SK-N-SH treated with all-trans-retinoic acid at 6 μM for 48 hours (cell line): Measurements from ENCODE around the gene GTF3C2.

Experiments used
- ATAC-seq: fragments of 200-7000 bp; cut with Tn5 transposase; 3 replicates; pipeline ENCODE4 v1.9.1; 2020; ENCODE audit warnings: mild to moderate bottlenecking, moderate library complexity
- ARNTL ChIP-seq: fragments of 450-650 bp; formaldehyde crosslinking; IDR thresholded peaks from 2 replicates; pipeline ENCODE4 v1.5.0; 2020; ENCODE audit warnings: low read depth, mild to moderate bottlenecking, moderate library complexity, borderline replicate concordance
- BACH2 ChIP-seq: fragments of 250-450 bp; sonication (Bioruptor Pico); IDR thresholded peaks from 2 replicates; pipeline ENCODE4 v1.9.0; 2021; ENCODE audit warnings: mild to moderate bottlenecking, borderline replicate concordance
- CREB5 ChIP-seq: fragments of 250-450 bp; sonication (Bioruptor Pico); IDR thresholded peaks from 2 replicates; pipeline ENCODE4 v1.5.1; 2020; ENCODE audit warnings: low read depth, mild to moderate bottlenecking, moderate library complexity
- CSDC2 ChIP-seq: fragments of 250-450 bp; sonication (Bioruptor Pico); IDR thresholded peaks from 2 replicates; pipeline ENCODE4 v1.5.0; 2020; ENCODE audit warnings: mild to moderate bottlenecking, moderate library complexity
- ESRRG ChIP-seq: fragments of 250-450 bp; sonication (Bioruptor Pico); IDR thresholded peaks from 2 replicates; pipeline ENCODE4 v1.6.1; 2021; ENCODE audit warnings: mild to moderate bottlenecking
- GLIS3 ChIP-seq: fragments of 250-450 bp; sonication (Bioruptor Pico); IDR thresholded peaks from 2 replicates; pipeline ENCODE4 v1.5.0; 2020; ENCODE audit warnings: mild to moderate bottlenecking, moderate library complexity
- ISL1 ChIP-seq: fragments of 250-450 bp; sonication (Bioruptor Pico); IDR thresholded peaks from 2 replicates; pipeline ENCODE4 v2.1.2; 2022; ENCODE audit warnings: mild to moderate bottlenecking, moderate library complexity
- PATZ1 ChIP-seq: fragments of 250-450 bp; sonication (Bioruptor Pico); IDR thresholded peaks from 2 replicates; pipeline ENCODE4 v1.8.0; 2020; ENCODE audit warnings: mild to moderate bottlenecking, moderate library complexity, borderline replicate concordance
- POU6F1 ChIP-seq: fragments of 250-450 bp; sonication (Bioruptor Pico); IDR thresholded peaks from 2 replicates; pipeline ENCODE4 v1.8.0; 2021; ENCODE audit warnings: low read depth, mild to moderate bottlenecking, moderate library complexity, borderline replicate concordance
- PPARA ChIP-seq: fragments of 250-450 bp; sonication (Bioruptor Pico); IDR thresholded peaks from 2 replicates; pipeline ENCODE4 v1.5.0; 2020; ENCODE audit warnings: mild to moderate bottlenecking, borderline replicate concordance
- RARB ChIP-seq: fragments of 250-450 bp; sonication (Bioruptor Pico); IDR thresholded peaks from 2 replicates; pipeline ENCODE4 v1.8.0; 2021; ENCODE audit warnings: mild to moderate bottlenecking, moderate library complexity
- SNAI2 ChIP-seq: fragments of 250-450 bp; sonication (Bioruptor Pico); IDR thresholded peaks from 2 replicates; pipeline ENCODE4 v1.5.0; 2020; ENCODE audit warnings: mild to moderate bottlenecking, moderate library complexity
- TCF4 ChIP-seq: fragments of 250-450 bp; sonication (Bioruptor Pico); IDR thresholded peaks from 2 replicates; pipeline ENCODE4 v1.8.0; 2021; ENCODE audit warnings: mild to moderate bottlenecking, moderate library complexity, borderline replicate concordance
- TOX ChIP-seq: fragments of 250-450 bp; sonication (Bioruptor Pico); IDR thresholded peaks from 2 replicates; pipeline ENCODE4 v1.8.0; 2021; ENCODE audit warnings: mild to moderate bottlenecking, moderate library complexity, borderline replicate concordance
- TSHZ2 ChIP-seq: fragments of 250-450 bp; sonication (Bioruptor Pico); IDR thresholded peaks from 2 replicates; pipeline ENCODE4 v1.5.0; 2020; ENCODE audit warnings: mild to moderate bottlenecking, moderate library complexity
- ZC3H10 ChIP-seq: fragments of 250-450 bp; sonication (Bioruptor Pico); IDR thresholded peaks from 2 replicates; pipeline ENCODE4 v1.5.1; 2021; ENCODE audit warnings: mild to moderate bottlenecking, moderate library complexity
- ZFP3 ChIP-seq: fragments of 250-450 bp; sonication (Bioruptor Pico); IDR thresholded peaks from 2 replicates; pipeline ENCODE4 v1.5.0; 2020; ENCODE audit warnings: mild to moderate bottlenecking, moderate library complexity
- ZFP30 ChIP-seq: fragments of 450-650 bp; formaldehyde crosslinking; IDR thresholded peaks from 2 replicates; pipeline ENCODE4 v1.5.0; 2022; ENCODE audit warnings: mild to moderate bottlenecking, moderate library complexity
- ZNF70 ChIP-seq: fragments of 450-650 bp; formaldehyde crosslinking; IDR thresholded peaks from 2 replicates; pipeline ENCODE4 v1.5.0; 2020; ENCODE audit warnings: mild to moderate bottlenecking, moderate library complexity
- TF ChIP-seq, protein P1 (sequence below): fragments of 250-450 bp; sonication (Bioruptor Pico); IDR thresholded peaks from 2 replicates; pipeline ENCODE4 v1.5.1; 2021; ENCODE audit warnings: mild to moderate bottlenecking, moderate library complexity

GTF3C2 gene

GRCh38 chr2:27351802-27352598 lies 4.6 kb downstream of the GTF3C2 start:
- TF ChIP-seq CSDC2 (CRISPR knock-in tag), result no peak
- TF ChIP-seq TOX (CRISPR knock-in tag), result no peak
- TF ChIP-seq SNAI2 (CRISPR knock-in tag), result no peak
- TF ChIP-seq ISL1 (CRISPR knock-in tag), result no peak
- no peak for TF ChIP-seq RARB (CRISPR knock-in tag)
- no peak for TF ChIP-seq PPARA (CRISPR knock-in tag)
- TF ChIP-seq BACH2 (CRISPR knock-in tag), result no peak
- ATAC-seq, result no peak

- TF ChIP-seq ZNF70 (CRISPR knock-in tag) (no peak), PPARA (CRISPR knock-in tag) (no peak), CSDC2 (CRISPR knock-in tag) (no peak), ESRRG (CRISPR knock-in tag) (no peak), PATZ1 (no peak)
- no peak for ATAC-seq
Observed at GRCh38 chr2:27350106-27350693, 6.4 kb downstream of the GTF3C2 start.

DNA sequence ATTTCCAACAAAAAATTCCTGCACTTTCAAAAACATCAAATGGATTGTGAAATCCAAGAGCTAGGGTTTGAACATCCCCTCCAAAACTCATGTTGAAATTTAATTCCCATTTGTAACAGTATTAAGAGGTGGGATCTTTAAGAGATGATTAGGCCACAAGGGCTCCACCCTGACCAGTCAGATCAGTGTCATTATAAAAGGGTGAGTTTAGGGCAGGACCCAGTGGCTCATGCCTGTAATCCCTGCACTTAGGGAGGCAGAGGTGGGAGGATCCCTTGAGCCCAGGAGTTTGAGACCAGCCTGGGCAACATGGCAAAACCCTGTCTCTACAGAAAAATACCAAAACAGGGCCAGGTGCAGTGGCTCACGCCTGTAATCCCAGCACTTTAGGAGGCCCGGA lies 8.9 kb downstream of the GTF3C2 start:
- ATAC-seq, result no peak
- TF ChIP-seq PPARA (CRISPR knock-in tag) (no peak), ISL1 (CRISPR knock-in tag) (no peak), TOX (CRISPR knock-in tag) (no peak), TSHZ2 (CRISPR knock-in tag) (no peak), ZC3H10 (no peak), POU6F1 (no peak), ZNF70 (CRISPR knock-in tag) (no peak), GLIS3 (CRISPR knock-in tag) (no peak), ARNTL (CRISPR knock-in tag) (no peak), ZFP3 (CRISPR knock-in tag) (no peak), ESRRG (CRISPR knock-in tag) (no peak), TCF4 (no peak), CREB5 (no peak), SNAI2 (CRISPR knock-in tag) (no peak), ZFP30 (no peak), CSDC2 (CRISPR knock-in tag) (no peak), PATZ1 (no peak), RARB (CRISPR knock-in tag) (no peak)
- TF ChIP-seq, protein P1, sequence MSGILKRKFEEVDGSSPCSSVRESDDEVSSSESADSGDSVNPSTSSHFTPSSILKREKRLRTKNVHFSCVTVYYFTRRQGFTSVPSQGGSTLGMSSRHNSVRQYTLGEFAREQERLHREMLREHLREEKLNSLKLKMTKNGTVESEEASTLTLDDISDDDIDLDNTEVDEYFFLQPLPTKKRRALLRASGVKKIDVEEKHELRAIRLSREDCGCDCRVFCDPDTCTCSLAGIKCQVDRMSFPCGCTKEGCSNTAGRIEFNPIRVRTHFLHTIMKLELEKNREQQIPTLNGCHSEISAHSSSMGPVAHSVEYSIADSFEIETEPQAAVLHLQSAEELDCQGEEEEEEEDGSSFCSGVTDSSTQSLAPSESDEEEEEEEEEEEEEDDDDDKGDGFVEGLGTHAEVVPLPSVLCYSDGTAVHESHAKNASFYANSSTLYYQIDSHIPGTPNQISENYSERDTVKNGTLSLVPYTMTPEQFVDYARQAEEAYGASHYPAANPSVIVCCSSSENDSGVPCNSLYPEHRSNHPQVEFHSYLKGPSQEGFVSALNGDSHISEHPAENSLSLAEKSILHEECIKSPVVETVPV (CRISPR knock-in tag), result no peak
